ENCODE data around the gene VSX2. TPM values are rescaled to one million over a fixed set of nuclear protein-coding genes. Genes with fewer than 3 reads are reported as not detected.
A peak's percentile ranks its signal among the peaks of the same experiment; 100 is the strongest.

VSX2 gene
- total and polyA plus RNA-seq, 2 of the 13 experiments (the other 11 are each of a cell fraction or from before 2014, with no cell fraction given) = 0.05 TPM; not detected in 1

GRCh38 chr14:74296037-74296467 lies 56.8 kb downstream of the VSX2 start (continued):
- TF ChIP-seq ZNF318 (CRISPR knock-in tag; IDR thresholded peaks at IDR 0.05) = no peak
- TF ChIP-seq GMEB1 (CRISPR knock-in tag; IDR thresholded peaks at IDR 0.05; ENCODE audit: borderline replicate concordance) = peak; percentile 35; the same call in 1 of the 2 replicates
- peak; percentile 23; the same call in 1 of the 2 replicates for TF ChIP-seq FOXO1 (CRISPR knock-in tag; IDR thresholded peaks at IDR 0.05)
- TF ChIP-seq ZKSCAN5 (CRISPR knock-in tag; IDR thresholded peaks at IDR 0.05) = 0 out of 2 replicates have a peak, but pooled peaks have one; percentile 40
- TF ChIP-seq FOXA3 (CRISPR knock-in tag; IDR thresholded peaks at IDR 0.05) = peak; percentile 54
- TF ChIP-seq ZNF556 (CRISPR knock-in tag; IDR thresholded peaks at IDR 0.05; ENCODE audit: borderline replicate concordance) = peak; percentile 49; the same call in 1 of the 2 replicates
- no peak for TF ChIP-seq EHMT2 (IDR thresholded peaks at IDR 0.05; ENCODE audit: borderline replicate concordance, low read depth, low read length)
- no peak for TF ChIP-seq SOX13 (IDR thresholded peaks at IDR 0.05)
- TF ChIP-seq SOX13 (CRISPR knock-in tag; conservative IDR thresholded peaks at IDR 0.05 in 1 of 2, IDR thresholded peaks at IDR 0.05 in 1 of 2) = peak in 1 of 2 experiments; percentile 24; a peak in 1 of 4 replicates
- TF ChIP-seq ZNF883 (CRISPR knock-in tag; IDR thresholded peaks at IDR 0.05; ENCODE audit: not compliant biosample characterization) = peak; percentile 59
- no peak for TF ChIP-seq ZBED4 (CRISPR knock-in tag; IDR thresholded peaks at IDR 0.05; ENCODE audit: borderline replicate concordance)
- TF ChIP-seq KMT2A (CRISPR knock-in tag; IDR thresholded peaks at IDR 0.05) = no peak
- TF ChIP-seq TEAD3 (CRISPR knock-in tag; optimal IDR thresholded peaks at IDR 0.05; ENCODE audit: borderline replicate concordance) = peak; percentile 66
- TF ChIP-seq EEA1 (CRISPR knock-in tag; IDR thresholded peaks at IDR 0.05; ENCODE audit: borderline replicate concordance) = no peak

Measured in HepG2 (cell line).